Islet precursor cell (in vitro differentiated cells): ENCODE results near the gene WLS.

Source experiments
- DNase-seq: peaks from one replicate; pipeline ENCODE4 v3.0.0-alpha.2; 2018

The WLS gene

GRCh38 chr1:68227598-68227997 is 4.7 kb downstream of the WLS start:
- no peak for DNase-seq

GRCh38 chr1:68225781-68226180 is 6.5 kb downstream of the WLS start:
- no peak for DNase-seq

- no peak for DNase-seq
These were observed 8.6 kb downstream of the WLS start for GRCh38 chr1:68223687-68224086.

GRCh38 chr1:68221980-68222373 is 10.3 kb downstream of the WLS start:
- no peak for DNase-seq

- DNase-seq, result no peak
These were observed 11.0 kb downstream of the WLS start for GRCh38 chr1:68221001-68221979.

- no peak for DNase-seq
These were observed 11.9 kb downstream of the WLS start for GRCh38 chr1:68220420-68220819.

GRCh38 chr1:68218490-68218889 is 13.8 kb downstream of the WLS start:
- peak; percentile 94 for DNase-seq

- no peak for DNase-seq
These were observed 14.7 kb downstream of the WLS start for GRCh38 chr1:68217618-68218017.

- DNase-seq, result no peak
These were observed 15.2 kb downstream of the WLS start for GRCh38 chr1:68217060-68217554.

GRCh38 chr1:68216089-68216772 is 16.1 kb downstream of the WLS start:
- DNase-seq, result no peak

GRCh38 chr1:68213843-68214242 is 18.5 kb downstream of the WLS start:
- DNase-seq, result no peak

- no peak for DNase-seq
These were observed 20.5 kb downstream of the WLS start for GRCh38 chr1:68211761-68212380.

GRCh38 chr1:68210829-68211228 is 21.5 kb downstream of the WLS start:
- DNase-seq, result no peak

GRCh38 chr1:68210027-68210426 is 22.3 kb downstream of the WLS start:
- no peak for DNase-seq

- no peak for DNase-seq
These were observed 25.3 kb downstream of the WLS start for GRCh38 chr1:68206848-68207689.

- no peak for DNase-seq
These were observed 26.4 kb downstream of the WLS start for GRCh38 chr1:68205794-68206358.

GRCh38 chr1:68204977-68205630 is 27.2 kb downstream of the WLS start:
- DNase-seq, result no peak

GRCh38 chr1:68202239-68202832 is 30.0 kb downstream of the WLS start:
- no peak for DNase-seq

- DNase-seq, result no peak
These were observed 30.6 kb downstream of the WLS start for GRCh38 chr1:68201546-68202238.

GRCh38 chr1:68199603-68200002 is 32.7 kb downstream of the WLS start:
- DNase-seq, result peak; percentile 89

GRCh38 chr1:68198752-68199151 is 33.6 kb downstream of the WLS start:
- no peak for DNase-seq
